Measurements from ENCODE around the gene MRTFA.

Gene MRTFA

DNA sequence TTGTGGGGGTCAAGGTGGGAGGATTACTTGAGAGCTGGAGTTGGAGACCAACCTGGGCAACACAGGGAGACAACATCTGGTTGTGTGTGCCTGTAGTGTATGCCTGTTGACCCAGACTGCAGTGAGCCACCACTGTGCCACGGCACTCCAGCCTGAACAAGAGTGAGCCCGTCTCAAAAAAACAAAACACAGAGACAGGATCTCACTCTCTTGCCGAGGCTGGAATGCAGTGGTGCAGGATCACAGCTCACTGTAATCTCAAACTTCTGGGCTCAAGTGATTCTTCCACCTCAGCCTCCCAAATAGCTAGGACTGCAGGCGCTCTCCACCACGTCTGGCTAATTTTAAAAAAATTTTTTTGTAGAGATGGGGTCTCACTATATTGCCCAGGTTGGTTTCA lies 153.6 kb downstream of the MRTFA start:
- DNase-seq: no peak

DNA sequence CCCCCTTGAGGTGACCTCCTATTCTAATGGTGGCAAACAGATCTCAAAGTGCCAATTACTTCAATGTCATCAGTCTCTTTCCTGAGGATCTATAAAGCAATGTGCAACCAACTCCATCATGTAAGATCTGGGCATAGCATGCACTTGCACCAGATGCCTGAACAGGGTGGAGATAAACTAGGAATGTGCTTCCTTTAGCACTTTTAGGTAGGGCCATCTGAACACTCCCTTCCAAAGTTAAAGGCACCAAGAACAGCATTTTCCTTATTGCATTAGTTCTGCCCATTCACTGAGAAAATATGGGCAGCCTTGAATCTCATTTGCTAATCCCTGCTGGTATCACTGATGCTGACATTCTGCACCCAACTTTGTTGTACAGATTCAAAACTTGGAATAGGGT lies 154.1 kb downstream of the MRTFA start:
- DNase-seq: no peak

DNA sequence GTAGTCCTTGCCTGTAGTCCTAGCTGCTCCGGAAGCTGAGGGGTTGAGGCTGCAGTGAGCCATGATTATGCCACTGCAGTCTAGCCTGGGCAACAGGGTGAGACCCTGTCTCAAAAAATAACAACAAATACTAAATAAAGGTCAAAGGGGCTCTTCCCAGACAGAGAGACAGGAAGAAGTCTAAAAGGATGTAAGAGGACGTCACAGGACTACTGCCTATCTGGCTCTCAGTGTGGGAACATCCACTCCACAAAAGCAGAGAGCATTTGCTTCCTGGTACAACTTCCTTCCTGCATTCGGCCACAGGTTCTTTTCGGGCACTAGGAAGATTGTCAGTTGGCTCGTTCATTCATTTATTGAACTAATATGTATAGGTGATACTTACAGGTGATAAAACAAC lies 155.5 kb downstream of the MRTFA start:
- no peak for DNase-seq

DNA sequence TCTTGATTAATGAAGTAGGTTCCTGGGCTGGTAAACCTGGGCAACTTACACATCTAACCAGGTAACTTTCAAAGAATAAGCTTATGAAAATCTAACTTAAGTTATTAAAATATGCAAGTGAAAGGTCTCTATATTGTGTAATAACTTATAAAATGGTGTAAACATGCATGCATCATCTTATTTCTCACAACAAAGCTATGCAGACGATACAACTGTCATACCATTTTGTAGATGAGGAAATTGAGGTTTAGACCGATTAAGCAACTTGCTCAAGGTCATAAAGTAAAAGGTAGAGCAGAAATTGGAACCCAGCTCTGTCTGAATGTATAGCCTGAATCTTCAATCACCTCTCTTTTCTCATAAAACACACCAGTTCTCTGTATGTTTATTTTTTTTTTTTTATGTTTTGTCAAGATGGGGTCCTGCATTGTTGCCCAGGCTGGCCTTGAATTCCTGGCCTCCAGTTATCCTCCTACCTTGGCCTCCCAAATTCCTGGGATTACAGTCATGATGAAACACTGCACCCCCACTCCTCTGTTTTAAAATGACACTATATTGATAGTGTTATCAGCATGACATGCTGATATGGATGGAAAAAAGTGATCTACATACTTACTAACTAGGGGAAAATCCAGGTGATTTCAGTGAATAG lies 156.5 kb downstream of the MRTFA start:
- no peak for DNase-seq

DNA sequence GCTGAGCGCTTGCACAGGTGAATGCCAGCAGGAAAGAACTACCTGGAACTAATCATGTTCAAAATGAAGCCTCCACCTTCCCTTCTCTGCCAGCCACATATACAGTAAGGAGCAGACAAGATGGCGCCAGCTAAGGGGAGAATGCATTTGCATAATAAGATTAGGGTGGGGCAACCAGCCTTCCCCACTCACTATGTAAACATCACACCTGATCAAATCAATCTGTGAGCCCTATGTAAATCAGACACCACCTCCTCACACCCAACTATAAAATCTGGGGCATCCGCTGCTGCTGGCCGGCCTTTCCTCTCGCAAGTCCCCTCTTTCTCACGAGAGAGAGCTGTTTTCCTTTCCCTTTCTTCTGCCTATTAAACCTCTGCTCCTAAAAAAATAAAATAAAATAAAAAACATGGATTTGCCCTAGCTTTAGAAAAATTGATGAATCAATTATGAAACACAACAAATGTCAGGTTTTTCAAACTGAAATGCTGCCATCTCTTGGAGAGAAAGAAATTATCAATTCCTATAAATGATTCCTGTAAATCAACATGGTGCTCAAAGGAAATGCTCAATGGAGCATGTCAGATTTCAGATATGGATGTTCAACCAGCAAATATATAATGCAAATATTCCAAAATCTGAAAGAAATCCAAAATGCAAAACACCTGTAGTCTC lies 157.3 kb downstream of the MRTFA start:
- no peak for DNase-seq

DNA sequence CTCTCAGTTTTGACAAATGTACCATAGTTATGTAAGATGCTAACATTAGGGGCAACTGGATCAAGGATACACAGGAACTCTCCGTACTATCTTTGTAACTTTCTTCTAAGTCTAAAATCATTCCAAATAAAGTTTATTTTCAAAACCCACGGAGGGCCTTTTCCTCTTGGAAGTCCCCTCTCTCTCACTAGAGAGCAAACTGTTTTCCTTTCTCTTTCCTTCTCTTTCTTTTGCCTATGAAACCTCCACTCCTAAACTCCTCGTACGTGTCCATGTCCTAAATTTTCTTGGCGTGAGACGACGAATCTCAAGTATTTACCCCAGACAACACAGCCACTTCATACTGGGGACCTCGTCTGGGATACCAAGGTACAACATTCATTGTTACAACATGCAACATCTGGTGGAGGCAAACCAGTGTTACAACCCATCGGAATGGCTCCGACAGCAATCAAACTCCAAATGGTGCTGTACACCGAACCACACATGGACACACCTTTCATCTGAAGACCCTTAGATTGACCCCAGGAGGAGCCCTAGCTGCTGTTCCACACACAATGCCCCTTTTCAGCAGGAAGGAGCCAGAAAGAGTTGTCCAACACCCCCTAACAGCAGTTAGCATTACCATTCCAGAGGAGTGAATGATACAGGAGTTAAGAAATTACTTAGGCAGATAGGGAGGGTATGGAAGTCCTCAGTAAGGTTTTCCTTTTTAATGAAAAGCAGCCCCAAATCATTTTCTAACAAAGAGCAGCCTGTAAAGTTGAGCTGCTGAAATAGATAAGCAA lies 158.0 kb downstream of the MRTFA start:
- no peak for DNase-seq

DNA sequence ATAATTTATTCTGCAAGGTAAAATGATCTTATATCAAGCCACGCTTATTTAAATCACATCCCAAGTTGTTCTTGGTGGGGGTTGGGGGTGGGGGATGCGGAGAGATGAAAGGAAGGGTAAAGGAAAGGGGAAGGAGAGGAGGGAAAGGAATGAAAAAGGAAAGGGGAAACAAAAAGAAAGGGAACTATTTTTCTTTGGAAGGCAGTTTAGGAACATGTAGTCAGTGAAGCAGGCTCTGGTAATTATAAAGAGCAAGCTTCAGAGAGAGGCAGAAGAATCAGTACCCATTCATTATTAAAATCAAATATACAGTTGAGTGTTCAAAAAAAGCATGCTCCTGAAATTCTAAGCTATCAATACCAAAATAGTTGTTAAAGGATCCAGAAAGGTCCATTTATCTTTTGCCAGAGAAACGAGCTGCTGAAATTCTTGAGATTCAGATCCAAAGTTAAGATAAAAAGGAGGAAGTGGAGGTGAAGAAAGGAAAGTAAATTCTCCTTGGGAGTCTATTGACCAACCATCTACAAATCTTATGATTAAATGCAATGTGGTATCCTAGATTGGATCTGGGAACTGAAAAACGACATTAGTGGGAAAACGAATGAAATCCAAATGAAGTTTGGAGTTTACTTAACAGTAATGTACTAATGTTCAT lies 158.7 kb downstream of the MRTFA start:
- DNase-seq: peak; percentile 17

DNA sequence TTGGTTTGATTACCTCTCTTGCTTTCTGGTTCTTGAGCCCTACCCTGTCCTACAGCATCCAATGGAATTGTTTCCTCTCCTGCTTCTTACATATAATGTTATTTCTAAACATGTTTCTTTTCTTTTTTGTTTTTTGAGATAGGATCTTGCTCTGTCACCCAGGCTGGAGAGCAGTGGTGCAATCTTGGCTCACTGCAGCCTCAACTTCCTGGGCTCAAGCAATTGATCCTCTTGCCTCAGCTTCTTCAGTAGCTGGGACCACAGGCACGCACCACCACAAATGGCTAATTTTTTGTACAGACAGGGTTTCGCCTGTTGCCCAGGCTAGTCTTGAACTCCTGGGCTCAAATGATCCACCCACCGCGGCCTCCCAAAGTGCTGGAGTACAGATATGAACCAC lies 160.2 kb downstream of the MRTFA start:
- peak; percentile 70 for DNase-seq

DNA sequence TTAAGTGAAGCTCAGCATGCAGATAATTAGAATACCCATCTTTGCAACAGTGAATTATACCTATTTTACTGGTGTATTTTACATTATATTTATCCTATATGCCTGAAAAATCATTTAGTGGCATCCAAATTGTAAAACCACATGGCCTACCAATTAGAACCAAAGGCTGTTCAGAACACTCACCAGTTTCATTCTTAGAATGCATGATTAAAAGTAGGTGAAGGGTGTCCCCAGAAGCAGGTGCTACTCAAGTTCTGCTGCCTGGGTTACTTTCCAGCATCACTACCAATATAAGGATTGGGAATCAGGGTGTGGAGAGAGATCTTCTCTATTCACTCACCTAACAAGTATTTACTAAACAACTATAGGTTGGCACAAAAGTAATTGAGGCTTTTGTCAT lies 162.8 kb downstream of the MRTFA start:
- DNase-seq: no peak

DNA sequence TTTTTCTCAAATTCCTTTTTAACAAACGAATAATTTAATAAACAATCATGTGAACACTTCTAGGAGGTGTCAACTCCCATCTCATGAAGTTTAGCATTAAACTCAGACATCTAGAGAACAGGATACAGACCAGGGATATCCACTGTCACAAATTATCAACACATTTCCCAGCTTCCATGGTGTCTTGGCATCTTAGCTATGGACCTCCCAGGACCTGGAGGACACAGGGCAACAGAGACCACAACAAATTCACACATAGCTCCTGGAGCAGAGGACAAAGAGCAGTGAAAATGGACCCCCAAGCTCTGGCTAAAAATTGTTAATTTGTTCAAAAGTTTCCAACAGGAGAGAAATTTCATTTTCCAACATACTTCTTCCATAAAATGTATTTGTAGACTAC lies 163.9 kb downstream of the MRTFA start:
- no peak for DNase-seq

DNA sequence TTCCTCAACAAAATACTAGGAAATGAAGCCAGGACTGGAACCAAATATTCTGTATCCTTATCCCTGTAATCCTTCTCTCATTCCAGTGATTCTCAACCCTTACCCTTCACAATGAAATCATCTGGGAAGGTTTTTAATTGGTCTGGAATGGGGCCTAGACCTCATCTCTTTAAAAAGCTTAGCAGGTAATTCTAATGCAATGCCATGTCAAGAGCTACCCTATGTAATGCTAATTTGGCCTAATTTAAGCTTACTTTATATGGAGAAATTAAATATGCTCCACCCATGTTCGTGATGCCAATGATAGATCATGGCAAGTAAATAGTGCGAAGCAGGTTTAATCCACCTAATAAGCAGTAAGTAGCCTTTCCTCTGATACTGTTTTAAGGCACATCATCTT lies 164.5 kb downstream of the MRTFA start:
- DNase-seq: no peak

DNA sequence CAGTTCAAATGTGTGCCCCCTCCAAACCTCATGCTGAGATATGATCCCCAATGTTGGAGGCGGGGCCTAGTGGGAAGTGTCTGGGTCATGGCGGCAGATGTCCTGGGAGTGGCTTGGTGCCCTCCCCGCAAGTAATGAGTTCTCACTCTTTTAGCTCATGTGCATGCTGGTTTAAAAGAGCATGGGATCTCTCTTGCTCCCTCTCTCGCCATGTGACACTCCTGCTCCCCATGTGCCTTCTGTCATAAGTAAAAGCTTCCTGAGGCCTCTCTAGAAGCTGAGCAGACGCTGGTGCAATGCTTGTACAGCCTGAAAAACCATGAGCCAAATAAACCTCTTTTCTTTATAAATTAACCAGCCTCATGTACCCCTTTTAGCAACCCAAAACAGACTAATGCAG lies 167.3 kb downstream of the MRTFA start:
- no peak for DNase-seq

DNA sequence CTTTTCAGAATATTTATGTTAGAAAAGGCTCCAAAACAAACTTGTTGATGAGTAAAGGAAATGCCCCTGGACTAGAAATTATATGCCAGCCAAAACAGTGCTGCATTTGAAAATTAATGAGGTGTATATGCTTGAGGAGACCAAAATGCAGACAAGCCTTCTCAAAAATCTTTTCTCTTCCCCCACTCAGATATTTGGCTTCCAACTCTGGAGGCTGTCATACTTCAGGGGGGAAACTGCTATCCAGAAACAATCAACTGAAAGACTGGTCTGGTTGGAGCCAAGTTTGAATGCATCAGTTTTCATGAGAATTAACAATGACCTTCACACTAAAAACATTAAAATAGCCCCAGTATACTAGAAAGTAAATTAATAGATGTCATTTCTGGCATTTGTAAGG lies 167.9 kb downstream of the MRTFA start:
- DNase-seq: no peak

DNA sequence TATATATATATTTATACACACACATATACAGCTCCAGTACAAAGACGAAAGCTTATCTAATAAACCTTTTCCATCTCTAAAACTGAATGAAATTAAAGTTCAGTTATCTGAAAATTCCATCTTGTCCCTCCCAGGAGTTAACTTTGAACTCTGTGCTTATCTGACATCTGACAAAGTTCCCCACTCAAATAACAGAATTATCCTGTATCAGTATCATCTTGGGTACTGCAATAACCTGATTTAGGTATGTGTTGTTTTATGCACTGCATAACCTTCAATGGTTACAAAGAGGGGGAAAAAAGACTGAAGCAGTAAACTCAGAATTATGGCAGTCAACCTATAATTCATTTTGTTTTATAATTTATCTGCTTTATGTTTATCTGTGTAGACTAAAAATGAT lies 169.5 kb downstream of the MRTFA start:
- no peak for DNase-seq

DNA sequence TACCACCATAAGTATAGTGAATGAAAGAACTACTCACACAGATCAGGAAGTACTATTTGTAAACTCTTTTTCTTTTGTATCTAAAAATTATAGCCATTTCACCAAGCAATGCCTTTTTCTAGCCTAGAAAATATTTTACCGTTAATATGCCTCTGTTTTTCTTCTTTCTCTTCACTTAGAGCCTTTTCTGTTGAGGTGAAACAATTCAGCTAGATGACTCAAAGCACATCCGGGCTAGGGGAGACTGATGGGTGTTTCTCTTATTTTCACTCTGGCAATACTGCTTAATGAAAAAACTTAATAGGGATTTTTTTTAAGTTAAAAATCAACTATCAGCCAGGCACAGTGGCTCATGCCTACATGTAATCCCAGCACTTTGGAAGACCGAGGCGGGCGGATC lies 172.8 kb downstream of the MRTFA start:
- DNase-seq: no peak

DNA sequence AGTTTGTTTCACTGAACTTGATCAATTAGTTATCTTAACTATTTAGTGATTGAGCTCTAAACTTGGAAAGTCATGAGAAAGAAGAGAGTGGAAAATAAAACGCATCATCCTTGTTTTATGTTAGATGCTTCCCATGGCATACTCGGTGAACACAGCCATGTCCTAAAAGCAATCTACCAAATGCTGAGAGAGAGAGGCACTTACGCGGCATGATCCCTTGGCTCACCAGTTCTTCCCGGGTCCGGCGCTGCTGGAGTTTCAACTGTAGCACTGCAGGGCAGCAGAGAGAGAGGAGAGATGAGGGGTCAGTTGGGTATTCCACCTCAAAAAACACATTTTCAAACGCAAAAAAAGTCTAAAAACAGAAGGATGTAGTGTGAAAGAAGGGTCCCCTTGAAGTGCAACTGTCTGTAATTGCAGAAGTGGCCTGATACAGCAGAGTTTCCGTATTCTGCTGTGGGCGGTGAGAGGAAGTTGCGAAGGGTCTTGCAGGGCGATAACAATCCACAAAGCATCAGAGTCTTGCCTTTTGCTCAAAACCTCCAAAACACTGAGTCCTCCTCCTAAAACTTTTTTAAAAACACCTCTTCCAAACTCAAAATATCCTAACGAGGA lies 173.4 kb downstream of the MRTFA start:
- DNase-seq: peak; percentile 87

DNA sequence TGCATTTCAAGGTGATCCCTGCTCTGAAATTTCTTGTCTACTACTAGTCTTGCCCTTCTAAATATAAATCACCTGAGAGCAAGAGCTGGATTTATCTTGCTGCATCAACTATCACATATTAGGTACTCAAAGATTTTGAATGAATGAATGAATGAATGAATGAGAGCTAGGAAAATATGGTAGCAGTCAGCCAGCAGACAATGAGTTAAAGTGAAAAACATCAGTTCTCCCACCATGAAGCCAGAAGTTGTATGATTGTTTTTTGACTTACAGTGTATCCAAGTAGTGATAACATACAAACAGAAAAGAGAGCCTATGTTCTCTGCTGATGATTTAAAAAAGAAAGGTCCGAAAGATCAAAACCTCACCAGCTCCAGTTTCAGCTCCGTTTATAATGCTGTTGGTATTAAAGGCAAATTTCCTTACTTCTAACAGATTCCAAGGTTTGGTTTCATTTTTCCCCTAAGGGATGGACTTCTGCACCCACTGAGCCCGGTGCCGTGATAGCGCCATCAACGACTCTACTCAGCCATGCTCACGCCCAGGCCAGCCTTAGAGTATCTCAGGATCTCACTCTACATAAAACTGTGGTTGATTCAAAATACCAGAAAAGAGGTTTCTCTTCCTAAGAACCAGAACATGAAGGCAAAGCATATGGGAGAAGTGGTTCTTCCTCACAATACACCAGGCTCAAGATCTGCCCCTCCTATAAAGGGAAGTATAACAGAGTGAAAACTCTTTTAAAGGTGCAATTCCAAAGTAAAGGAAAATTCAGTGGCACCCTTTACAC lies 174.1 kb downstream of the MRTFA start:
- peak; percentile 20 for DNase-seq

DNA sequence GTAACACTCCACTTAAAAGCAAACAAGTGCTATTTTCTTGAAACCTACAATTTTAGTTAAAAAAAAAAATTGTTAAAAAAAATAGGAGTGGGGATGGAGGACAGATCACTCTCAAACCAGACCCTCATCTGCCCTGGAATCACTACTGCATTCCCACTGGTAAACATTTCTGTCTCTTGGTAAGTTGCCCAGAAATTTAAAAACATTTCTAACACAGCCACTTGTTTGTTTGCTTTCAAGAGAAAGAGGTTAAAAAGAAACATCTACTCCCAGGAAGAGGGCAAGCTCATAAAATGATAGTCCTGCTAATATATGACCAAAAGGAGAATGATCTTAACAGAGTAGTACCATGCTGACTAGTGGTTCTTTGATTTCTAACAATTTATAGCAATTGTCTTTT lies 182.8 kb downstream of the MRTFA start:
- DNase-seq: no peak

DNA sequence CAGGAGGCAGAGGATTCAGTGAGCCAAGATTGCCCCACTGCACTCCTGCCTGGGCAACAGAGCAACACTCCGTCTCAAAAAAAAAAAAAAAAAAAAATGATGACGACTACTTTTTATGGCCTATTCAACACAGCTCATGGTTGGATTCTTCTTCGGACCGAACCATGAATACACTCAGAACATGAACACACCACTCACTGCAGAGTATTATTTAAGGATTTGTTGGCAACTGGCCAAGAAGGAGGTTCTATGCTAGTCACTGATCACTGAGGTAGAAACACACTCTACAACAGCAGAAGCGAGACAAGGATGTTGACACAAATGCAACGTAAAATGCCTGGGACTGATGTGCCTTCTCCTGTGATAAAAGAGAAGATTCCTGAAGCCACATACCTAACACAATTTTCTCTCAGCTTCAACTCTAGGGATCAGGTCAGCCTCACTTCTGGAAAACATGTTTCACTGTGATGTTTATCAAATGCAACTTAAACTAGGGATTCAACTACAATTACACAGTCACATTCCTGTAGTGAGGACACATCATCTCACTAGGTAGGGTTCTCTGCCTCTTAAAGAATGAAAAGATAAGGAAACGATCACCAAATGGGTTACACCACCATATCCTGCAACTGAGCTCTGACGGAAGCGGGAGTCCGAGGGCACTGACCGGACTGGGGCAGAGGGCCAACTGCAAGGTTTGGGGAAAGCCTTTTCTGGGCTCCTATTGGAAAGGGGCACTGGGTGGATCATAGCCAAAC lies 183.6 kb downstream of the MRTFA start:
- DNase-seq: peak; percentile 37

DNA sequence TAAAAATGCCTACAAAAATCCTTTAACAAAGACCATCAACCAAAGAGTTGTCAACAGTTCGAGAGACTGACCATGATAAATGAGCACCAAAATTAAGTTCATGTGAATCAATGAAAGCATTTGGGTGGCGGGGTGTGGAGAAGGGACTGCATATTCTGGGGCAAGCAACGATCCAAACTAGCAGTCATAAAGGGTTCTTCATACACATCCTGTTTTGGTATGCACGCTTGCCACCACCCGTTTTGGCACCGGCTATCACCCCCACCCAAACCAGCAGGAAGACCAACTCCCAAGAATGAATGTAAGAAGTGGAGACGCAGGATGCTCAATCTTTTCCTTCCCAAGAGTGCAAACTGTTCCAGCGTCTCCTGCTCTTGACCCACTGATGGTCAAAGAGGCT lies 185.3 kb downstream of the MRTFA start:
- DNase-seq: no peak

DNA sequence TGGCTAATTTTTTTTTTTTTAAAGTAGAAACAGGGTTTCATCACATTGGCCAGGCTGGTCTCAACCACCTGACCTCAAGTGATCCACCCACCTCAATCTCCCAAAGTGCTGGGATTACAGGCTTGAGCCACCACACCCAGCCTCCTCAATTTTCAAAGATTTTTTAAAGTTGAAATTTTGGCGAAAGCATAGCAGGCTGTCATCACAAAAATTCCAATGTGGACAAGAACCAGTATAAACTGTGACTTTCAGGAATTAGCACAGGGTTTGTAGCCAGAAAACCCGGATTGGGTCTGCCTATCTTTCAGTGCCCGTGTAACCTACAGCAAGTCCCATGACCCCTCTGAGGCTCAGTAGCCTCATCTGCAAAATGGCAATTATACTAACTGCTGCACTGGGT lies 185.9 kb downstream of the MRTFA start:
- no peak for DNase-seq

DNA sequence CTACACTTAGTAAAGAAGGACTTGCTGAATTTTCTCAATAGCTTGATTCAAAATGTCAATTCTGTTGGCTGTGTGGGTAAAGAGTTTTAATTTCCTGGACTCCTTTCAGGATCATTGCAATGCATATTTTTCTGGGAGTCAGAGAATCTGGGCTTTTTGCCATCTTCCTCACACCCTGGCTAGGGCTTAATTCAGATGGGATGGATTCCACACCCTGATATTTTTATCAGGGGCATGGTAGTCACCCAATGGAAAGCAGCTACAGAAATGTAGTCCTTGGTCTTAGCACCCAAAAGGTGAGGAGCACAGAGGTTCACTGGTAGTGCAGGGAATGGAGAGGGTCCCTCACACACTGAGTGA lies 186.9 kb downstream of the MRTFA start:
- DNase-seq: no peak
